Measurements from ENCODE around the gene LCE2A. TPM values are rescaled to one million over a fixed set of nuclear protein-coding genes. Genes with fewer than 3 reads are reported as not detected.
A peak's percentile ranks its signal among the peaks of the same experiment; 100 is the strongest.

LCE2A gene, protein sequence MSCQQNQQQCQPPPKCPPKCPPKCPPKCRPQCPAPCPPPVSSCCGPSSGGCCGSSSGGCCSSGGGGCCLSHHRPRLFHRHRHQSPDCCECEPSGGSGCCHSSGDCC
- total RNA-seq: not detected

DNA sequence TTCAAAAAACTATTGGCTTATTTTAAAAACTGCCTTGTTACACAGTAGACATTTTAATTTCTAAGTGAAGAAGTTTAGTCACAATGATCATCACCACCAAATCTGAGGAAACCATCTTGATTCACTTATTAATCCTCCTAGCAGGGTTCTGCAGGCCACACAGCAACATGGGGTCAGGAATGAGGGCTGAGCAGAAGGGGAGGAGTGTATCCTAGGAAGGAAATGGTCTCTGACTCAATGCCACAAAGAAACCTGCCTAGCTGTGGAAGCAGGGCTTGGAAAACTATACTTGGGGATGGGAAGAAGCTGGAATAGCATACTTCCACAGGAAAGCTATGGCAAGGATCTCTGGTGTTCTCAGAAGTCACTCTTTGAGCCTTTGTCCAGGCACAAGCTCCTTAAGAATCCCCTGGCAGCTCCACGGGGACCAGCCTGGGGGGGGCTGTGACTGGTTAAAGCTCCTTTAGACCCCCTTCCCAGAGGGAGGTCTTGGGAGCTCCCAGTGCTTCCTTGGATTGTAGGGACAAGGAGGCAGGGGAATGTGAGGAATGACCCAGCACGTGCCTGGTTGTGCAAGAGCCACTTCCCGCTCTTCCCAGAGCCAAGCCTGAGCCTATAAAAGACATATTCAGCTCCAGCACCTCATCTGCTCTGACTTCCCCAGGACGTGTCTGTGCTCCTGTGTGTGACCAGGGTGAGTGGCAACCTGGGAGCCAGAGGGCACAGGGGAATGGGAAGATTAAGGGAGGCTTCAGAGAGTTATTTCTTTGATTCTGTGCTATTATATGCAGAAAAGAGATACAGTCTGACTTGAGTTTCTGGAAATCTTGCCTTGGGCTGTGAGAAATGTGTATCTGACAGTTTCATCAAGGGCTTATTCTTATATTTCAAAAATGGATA lies at the start of gene LCE2A:
Gene LCE2A (plus strand): TSS at position 645 of the 900 bp plus-strand sequence. CDS start 557 bp downstream, outside the sequence.
- WGBS, 2 donors (ENCODE audit: low coverage in 1 of 2): 20 to 71% methylated on average over 2 to 3 of the region's 4 CpGs
- H3K4me1 ChIP-seq: no peaks in the 10 kb centered on the region
- TF ChIP-seq EP300 (IDR thresholded peaks at IDR 0.05): no peak
- TF ChIP-seq, protein P1, sequence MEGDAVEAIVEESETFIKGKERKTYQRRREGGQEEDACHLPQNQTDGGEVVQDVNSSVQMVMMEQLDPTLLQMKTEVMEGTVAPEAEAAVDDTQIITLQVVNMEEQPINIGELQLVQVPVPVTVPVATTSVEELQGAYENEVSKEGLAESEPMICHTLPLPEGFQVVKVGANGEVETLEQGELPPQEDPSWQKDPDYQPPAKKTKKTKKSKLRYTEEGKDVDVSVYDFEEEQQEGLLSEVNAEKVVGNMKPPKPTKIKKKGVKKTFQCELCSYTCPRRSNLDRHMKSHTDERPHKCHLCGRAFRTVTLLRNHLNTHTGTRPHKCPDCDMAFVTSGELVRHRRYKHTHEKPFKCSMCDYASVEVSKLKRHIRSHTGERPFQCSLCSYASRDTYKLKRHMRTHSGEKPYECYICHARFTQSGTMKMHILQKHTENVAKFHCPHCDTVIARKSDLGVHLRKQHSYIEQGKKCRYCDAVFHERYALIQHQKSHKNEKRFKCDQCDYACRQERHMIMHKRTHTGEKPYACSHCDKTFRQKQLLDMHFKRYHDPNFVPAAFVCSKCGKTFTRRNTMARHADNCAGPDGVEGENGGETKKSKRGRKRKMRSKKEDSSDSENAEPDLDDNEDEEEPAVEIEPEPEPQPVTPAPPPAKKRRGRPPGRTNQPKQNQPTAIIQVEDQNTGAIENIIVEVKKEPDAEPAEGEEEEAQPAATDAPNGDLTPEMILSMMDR (IDR thresholded peaks at IDR 0.05): no peak
- no peak for TF ChIP-seq POLR2A (IDR thresholded peaks at IDR 0.05)
- no peak for TF ChIP-seq POLR2AphosphoS5 (IDR thresholded peaks at IDR 0.05)
- H3K4me3 ChIP-seq: no peak within 1 kb of the TSS
- no peaks in the 10 kb centered on the region for H3K27me3 ChIP-seq
- H3K27ac ChIP-seq: no peak within 1 kb of the TSS
- no peak for ATAC-seq
- peaks cover 0 to 8% (median 0%) of the 10 kb centered on the region in 3 donors for H3K9me3 ChIP-seq
- H3K36me3 ChIP-seq: no peaks in the 10 kb centered on the region

DNA sequence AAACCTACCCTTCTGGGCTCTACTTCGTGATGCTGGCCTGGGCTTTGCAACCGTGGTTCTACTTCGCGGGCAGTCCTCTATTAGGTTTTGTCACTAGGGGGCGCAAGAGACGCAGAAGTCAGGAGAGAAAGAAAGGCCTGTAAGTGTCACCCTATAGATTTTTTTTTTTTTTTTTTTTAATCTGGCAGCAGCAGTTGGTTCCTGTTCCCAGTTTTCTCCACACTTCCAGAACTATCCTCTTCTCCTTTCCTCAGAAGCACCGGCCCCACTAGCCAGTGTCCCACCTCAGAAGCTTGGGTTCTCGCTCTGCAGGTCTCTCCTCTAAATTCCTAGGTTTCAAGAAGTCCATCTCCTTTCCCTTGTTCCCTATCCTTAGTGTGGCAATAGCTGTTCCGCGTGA lies 44.0 kb upstream of the LCE2A start:
- no peak for ATAC-seq
- TF ChIP-seq POLR2A (IDR thresholded peaks at IDR 0.05): no peak
- TF ChIP-seq, protein P1 (IDR thresholded peaks at IDR 0.05): peak in 3 of 4 experiments; percentile 9 to 55 (median 19)

DNA sequence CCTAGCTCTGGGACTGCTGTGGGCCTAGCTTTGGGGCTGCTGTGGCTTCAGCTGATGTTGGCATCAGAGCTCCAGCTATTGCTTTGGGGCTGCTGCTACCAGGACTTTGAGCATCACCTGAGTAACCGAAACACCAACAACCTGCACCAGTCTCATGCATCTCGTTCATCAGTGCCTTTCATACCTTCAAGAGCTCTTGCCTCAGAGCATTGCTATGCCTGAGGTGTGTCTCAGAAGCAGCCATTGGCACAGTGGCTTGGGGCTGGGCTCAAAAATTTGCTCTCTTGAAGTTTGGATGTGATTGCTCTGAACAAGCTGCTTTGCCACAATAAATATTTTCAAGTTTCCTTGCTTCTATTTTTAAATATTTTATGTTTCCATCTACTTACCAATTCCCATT lies 41.7 kb upstream of the LCE2A start:
- Histone ChIP-seq H3K27ac (no peak overlapping the region), H3K9me3 (no peaks in the 10 kb centered on the region), H3K36me3 (no peaks in the 10 kb centered on the region), H3K4me1 (no peaks in the 10 kb centered on the region), H3K27me3 (no peaks in the 10 kb centered on the region), H3K4me3 (no peak overlapping the region)
- no peak for ATAC-seq
- WGBS, 2 donors (ENCODE audit: low coverage in 1 of 2): 50% methylated on average over 1 of the region's 2 CpGs; no CpG with 5 or more reads in 1 of the 2 donors
- TF ChIP-seq, protein P1 (IDR thresholded peaks at IDR 0.05): no peak
- TF ChIP-seq POLR2A (IDR thresholded peaks at IDR 0.05) (no peak), POLR2AphosphoS5 (IDR thresholded peaks at IDR 0.05) (no peak), EP300 (IDR thresholded peaks at IDR 0.05) (no peak)

More for the DNA sequence above, 44.0 kb upstream of the LCE2A start:
- no peaks in the 10 kb centered on the region for H3K9me3 ChIP-seq
- H3K27ac ChIP-seq: no peak overlapping the region
- no peaks in the 10 kb centered on the region for H3K27me3 ChIP-seq
- no peak overlapping the region for H3K4me3 ChIP-seq
- 28 to 31% methylated on average over 10 of the region's 10 CpGs for WGBS, 2 donors (ENCODE audit: low coverage in 1 of 2)
- H3K4me1 ChIP-seq: no peaks in the 10 kb centered on the region
- H3K36me3 ChIP-seq: no peaks in the 10 kb centered on the region

DNA sequence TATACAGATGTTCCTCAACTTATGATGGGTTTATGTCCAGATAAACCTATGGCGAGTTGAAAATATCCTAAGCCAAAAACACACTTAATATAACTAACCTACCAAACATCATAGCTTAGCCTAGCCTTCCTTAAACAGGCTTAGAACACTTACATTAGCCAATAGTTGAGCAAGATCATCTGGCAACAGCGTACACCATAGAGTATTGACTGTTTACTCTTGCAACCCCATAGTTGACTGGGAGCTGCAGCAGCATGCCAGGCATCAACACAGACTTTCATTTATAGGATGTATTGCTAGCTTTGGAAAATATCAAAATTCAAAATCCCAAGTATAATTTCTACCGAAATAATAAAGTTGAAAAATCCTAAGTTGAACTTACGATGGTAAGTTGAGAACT lies 40.5 kb upstream of the LCE2A start:
- Histone ChIP-seq H3K9me3 (no peaks in the 10 kb centered on the region), H3K36me3 (no peaks in the 10 kb centered on the region), H3K27me3 (no peaks in the 10 kb centered on the region), H3K4me3 (no peak overlapping the region), H3K27ac (no peak overlapping the region), H3K4me1 (no peaks in the 10 kb centered on the region)
- ATAC-seq: no peak
- TF ChIP-seq EP300 (IDR thresholded peaks at IDR 0.05) (no peak), POLR2AphosphoS5 (IDR thresholded peaks at IDR 0.05) (no peak), POLR2A (IDR thresholded peaks at IDR 0.05) (no peak)
- TF ChIP-seq, protein P1 (IDR thresholded peaks at IDR 0.05): no peak
- 82 to 83% methylated on average over 4 of the region's 4 CpGs for WGBS, 2 donors (ENCODE audit: low coverage in 1 of 2)

GRCh38 chr1:152658649-152659048 lies 39.5 kb upstream of the LCE2A start:
- no peaks in the 10 kb centered on the region for H3K4me1 ChIP-seq
- ATAC-seq: no peak
- H3K27me3 ChIP-seq: no peaks in the 10 kb centered on the region
- no peak overlapping the region for H3K27ac ChIP-seq
- WGBS, 2 donors (ENCODE audit: low coverage in 1 of 2): 86 to 93% methylated on average over 2 to 3 of the region's 3 CpGs
- H3K36me3 ChIP-seq: no peaks in the 10 kb centered on the region
- H3K9me3 ChIP-seq: no peaks in the 10 kb centered on the region
- TF ChIP-seq EP300 (IDR thresholded peaks at IDR 0.05): no peak
- TF ChIP-seq POLR2A (IDR thresholded peaks at IDR 0.05): no peak
- no peak overlapping the region for H3K4me3 ChIP-seq

All from gastroesophageal sphincter (tissue), 4 donors.